IMR-90 (cell line): Measurements from ENCODE around the gene TMEM117.

Experiments used
- CTCF ChIP-seq: conservative IDR thresholded peaks from 2 replicates; pipeline ENCODE4 v1.5.1; 2012; ENCODE audit warnings: mild to moderate bottlenecking, low read depth, low read length, improper control_type of control experiment
- USF2 ChIP-seq: fragments of 150-350 bp; IDR thresholded peaks from 2 replicates; pipeline ENCODE4 v1.6.1; 2017; ENCODE audit warnings: mild to moderate bottlenecking, antibody characterized with exemption, low read length, low read depth

GRCh38 chr12:44287545-44287944, 451.7 kb downstream of the TMEM117 start:
- TF ChIP-seq CTCF (no peak), USF2 (no peak)
